ENCODE results near the gene RAB11FIP4. TPM values are rescaled to one million over a fixed set of nuclear protein-coding genes. Genes with fewer than 3 reads are reported as not detected.

The RAB11FIP4 gene
- total RNA-seq, 1 experiment from 2014 or later, result 15.1 TPM

- Histone ChIP-seq H3K36me3 (ENCODE audit: control insufficient read depth in 1 of 2, insufficient read depth in 2 of 2, low read length in 2 of 2) (no peaks in the 10 kb centered on the region), H3K9me3 (ENCODE audit: control insufficient read depth in 1 of 2, insufficient read depth in 1 of 2, low read depth in 1 of 2, low read length in 2 of 2) (no peaks in the 10 kb centered on the region), H3K27ac (ENCODE audit: low read depth, low read length) (no peak overlapping the region), H3K4me3 (replicated peaks in 1 of 2; ENCODE audit: low read depth in 1 of 2, low read length in 2 of 2) (no peak overlapping the region), H3K9me2 (ENCODE audit: insufficient read depth) (no peaks in the 10 kb centered on the region), H3K79me2 (ENCODE audit: insufficient read depth, low read length) (no peaks in the 10 kb centered on the region), H3K9ac (ENCODE audit: low read length) (no peak overlapping the region), H4K20me1 (ENCODE audit: insufficient read depth) (no peaks in the 10 kb centered on the region), H3K4me1 (ENCODE audit: control insufficient read depth in 1 of 2, insufficient read depth in 2 of 2, low read length in 2 of 2) (peaks cover 0 to 5% of the 10 kb centered on the region in 2 experiments; a peak in 1 of 4 replicates), H2AFZ (ENCODE audit: low read depth, low read length, poor library complexity, severe bottlenecking) (no peak overlapping the region), H3K4me2 (ENCODE audit: low read length) (no peak overlapping the region), H3K27me3 (ENCODE audit: insufficient read depth, low read length) (no peaks in the 10 kb centered on the region)
- ChIA-PET CTCF (no interaction called here), POLR2A (no interaction called here), RAD21 (ENCODE audit: low non-redundant PET in 1 of 2, low total read pairs in 2 of 2, uncharacterized antibody in 2 of 2, unreplicated experiment in 2 of 2) (no interaction called here)
- BruUV-seq (replicated peaks), result no TSS peak
- intact Hi-C loops (cut with micrococcal nuclease), result no loop called here
- TF ChIP-seq RAD21 (IDR thresholded peaks at IDR 0.05; ENCODE audit: low read depth) (no peak), SP1 (IDR thresholded peaks at IDR 0.05; ENCODE audit: low read depth) (no peak), ZBTB33 (IDR thresholded peaks at IDR 0.05; ENCODE audit: extremely low read depth, insufficient replicate concordance, low read length) (no peak), ZFX (IDR thresholded peaks at IDR 0.05) (no peak), YY1 (IDR thresholded peaks at IDR 0.05; ENCODE audit: extremely low read depth, insufficient replicate concordance, low read depth, low read length) (no peak), ZNF274 (IDR thresholded peaks at IDR 0.05; ENCODE audit: low read depth, low read length) (no peak), SRF (IDR thresholded peaks at IDR 0.05; ENCODE audit: low read depth) (no peak), REST (IDR thresholded peaks at IDR 0.05; ENCODE audit: low read depth) (no peak), CEBPB (IDR thresholded peaks at IDR 0.05; ENCODE audit: low read depth) (no peak), TCF7L2 (IDR thresholded peaks at IDR 0.05; ENCODE audit: borderline replicate concordance, extremely low read depth, insufficient read depth, insufficient read length) (no peak)
- ATAC-seq (no peak), DNase-seq (ENCODE audit: low read depth, low spot score) (no peak)
Measured at GRCh38 chr17:31433091-31433790, 41.8 kb downstream of the RAB11FIP4 start.

Measured in HCT116 (cell line).